NCI-H1694 treated with DMSO at 0.1 percent for 48 hours (cell line): ENCODE data around the gene CA10.

Experiments
- DNase-seq: peaks from one replicate; lab custom pipeline; 2025; lab: John Stamatoyannopoulos, UW

Gene CA10

GRCh38 chr17:51595826-51596398, 562.6 kb downstream of the CA10 start:
- no peak for DNase-seq

- DNase-seq, result no peak
Observed at GRCh38 chr17:51590071-51590656, 568.4 kb downstream of the CA10 start.

- no peak for DNase-seq
Observed at GRCh38 chr17:51588063-51588462, 570.5 kb downstream of the CA10 start.

DNA sequence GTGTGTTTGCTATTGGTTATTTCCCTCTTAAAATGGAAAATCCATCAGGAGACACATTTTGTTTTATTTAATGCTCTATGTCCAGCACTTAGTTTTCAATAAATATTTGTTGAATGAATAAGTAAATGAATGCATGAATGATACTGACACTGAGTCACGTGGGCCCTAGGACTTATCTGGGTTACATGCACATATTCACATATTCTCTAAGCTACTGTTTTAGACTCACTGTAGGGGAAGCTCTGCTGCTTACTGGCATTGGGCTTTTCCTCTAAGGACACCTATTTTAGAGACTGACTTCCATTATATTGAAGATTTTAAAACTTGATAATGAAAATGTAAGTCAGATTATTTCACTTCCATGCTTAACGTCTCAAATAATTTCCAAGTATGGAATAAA, 571.0 kb downstream of the CA10 start:
- no peak for DNase-seq

GRCh38 chr17:51585514-51586104, 572.9 kb downstream of the CA10 start:
- DNase-seq, result no peak

GRCh38 chr17:51580869-51581268, 577.6 kb downstream of the CA10 start:
- no peak for DNase-seq
